Stimulated activated CD8-positive, alpha-beta memory T cell treated with anti-CD3 and anti-CD28 coated beads, Interleukin-4, amount 100 ng/mL, for 1 hour (primary cell): ENCODE measurements around the gene ORC6.
"Not testable (repeated sequence)": the region's sequence is repeated elsewhere in the genome, so short reads cannot be mapped to it uniquely, and the experiment has no call there.

Experiments used
- DNase-seq, 2 donors: peaks; one replicate each; pipeline ENCODE4 v3.0.0-alpha.2; 2020; ENCODE audit warnings: low read depth in 2 of 2, low spot score in 1 of 2

Gene ORC6

GRCh38 chr16:46689365-46690280, at the start of gene ORC6:
TSS of gene ORC6 (plus strand) at chr16:46689659. CDS start at chr16:46689706, 47 bp downstream.
- DNase-seq = peak; percentile 95 to 96

GRCh38 chr16:46648656-46649055, 40.8 kb upstream of the ORC6 start:
- DNase-seq = no peak

GRCh38 chr16:46649588-46650253, 39.7 kb upstream of the ORC6 start:
- DNase-seq = no peak

- DNase-seq = no peak
These were observed 39.2 kb upstream of the ORC6 start for GRCh38 chr16:46650254-46650623.

GRCh38 chr16:46651305-46651704, 38.2 kb upstream of the ORC6 start:
- no peak for DNase-seq

GRCh38 chr16:46658925-46659324, 30.5 kb upstream of the ORC6 start:
- no peak for DNase-seq

- no peak for DNase-seq
These were observed 27.3 kb upstream of the ORC6 start for GRCh38 chr16:46662123-46662522.

- no peak for DNase-seq
These were observed 16.0 kb upstream of the ORC6 start for GRCh38 chr16:46673320-46674013.

GRCh38 chr16:46677943-46678342, 11.5 kb upstream of the ORC6 start:
- not testable (repeated sequence) for DNase-seq

GRCh38 chr16:46681867-46682266, 7.6 kb upstream of the ORC6 start:
- not testable (repeated sequence) for DNase-seq

GRCh38 chr16:46686815-46687473, 2.5 kb upstream of the ORC6 start:
- no peak for DNase-seq

- no peak for DNase-seq
These were observed 2.0 kb upstream of the ORC6 start for GRCh38 chr16:46687486-46687885.

GRCh38 chr16:46688101-46688653, 1.3 kb upstream of the ORC6 start:
- no peak for DNase-seq

GRCh38 chr16:46688654-46689364, 650 bp upstream of the ORC6 start, which contains the start of gene VPS35:
TSS of gene VPS35 (minus strand) at chr16:46689178. CDS start at chr16:46689133, 45 bp downstream.
- peak; percentile 99 to 100 for DNase-seq

GRCh38 chr16:46690281-46691178, 1.1 kb downstream of the ORC6 start:
- no peak for DNase-seq

- DNase-seq = no peak
These were observed 2.3 kb downstream of the ORC6 start for GRCh38 chr16:46691726-46692125.

GRCh38 chr16:46693598-46693997, 4.1 kb downstream of the ORC6 start:
- no peak for DNase-seq

- no peak for DNase-seq
These were observed 6.5 kb downstream of the ORC6 start for GRCh38 chr16:46695937-46696336.

GRCh38 chr16:46696957-46697356, 7.5 kb downstream of the ORC6 start:
- no peak for DNase-seq
